Measurements from ENCODE around the gene PRCC.

PRCC gene

DNA sequence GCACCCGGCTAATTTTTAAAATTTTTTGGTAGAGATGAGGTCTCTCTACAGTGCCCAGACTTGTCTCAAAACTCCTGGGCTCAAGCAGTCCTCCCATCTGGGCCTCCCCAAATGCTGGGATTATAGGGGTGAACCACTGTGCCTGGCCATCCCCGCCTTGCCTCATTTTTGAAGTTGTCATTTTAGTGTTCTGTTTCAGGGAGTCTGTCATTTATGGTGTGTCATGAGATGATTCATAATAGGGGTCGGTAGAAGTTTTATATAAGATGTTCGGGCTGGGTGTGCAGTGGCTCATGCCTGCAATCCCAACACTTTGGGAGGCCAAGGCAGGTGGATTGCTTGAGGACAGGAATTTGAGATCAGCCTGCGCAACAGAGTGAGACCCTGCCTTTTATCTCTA, 8.5 kb downstream of the PRCC start:
- H3K27ac ChIP-seq = no peak overlapping the region
- TF ChIP-seq, protein P1, sequence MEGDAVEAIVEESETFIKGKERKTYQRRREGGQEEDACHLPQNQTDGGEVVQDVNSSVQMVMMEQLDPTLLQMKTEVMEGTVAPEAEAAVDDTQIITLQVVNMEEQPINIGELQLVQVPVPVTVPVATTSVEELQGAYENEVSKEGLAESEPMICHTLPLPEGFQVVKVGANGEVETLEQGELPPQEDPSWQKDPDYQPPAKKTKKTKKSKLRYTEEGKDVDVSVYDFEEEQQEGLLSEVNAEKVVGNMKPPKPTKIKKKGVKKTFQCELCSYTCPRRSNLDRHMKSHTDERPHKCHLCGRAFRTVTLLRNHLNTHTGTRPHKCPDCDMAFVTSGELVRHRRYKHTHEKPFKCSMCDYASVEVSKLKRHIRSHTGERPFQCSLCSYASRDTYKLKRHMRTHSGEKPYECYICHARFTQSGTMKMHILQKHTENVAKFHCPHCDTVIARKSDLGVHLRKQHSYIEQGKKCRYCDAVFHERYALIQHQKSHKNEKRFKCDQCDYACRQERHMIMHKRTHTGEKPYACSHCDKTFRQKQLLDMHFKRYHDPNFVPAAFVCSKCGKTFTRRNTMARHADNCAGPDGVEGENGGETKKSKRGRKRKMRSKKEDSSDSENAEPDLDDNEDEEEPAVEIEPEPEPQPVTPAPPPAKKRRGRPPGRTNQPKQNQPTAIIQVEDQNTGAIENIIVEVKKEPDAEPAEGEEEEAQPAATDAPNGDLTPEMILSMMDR (conservative IDR thresholded peaks at IDR 0.05) = no peak
- no peak for TF ChIP-seq ZFX (IDR thresholded peaks at IDR 0.05)

DNA sequence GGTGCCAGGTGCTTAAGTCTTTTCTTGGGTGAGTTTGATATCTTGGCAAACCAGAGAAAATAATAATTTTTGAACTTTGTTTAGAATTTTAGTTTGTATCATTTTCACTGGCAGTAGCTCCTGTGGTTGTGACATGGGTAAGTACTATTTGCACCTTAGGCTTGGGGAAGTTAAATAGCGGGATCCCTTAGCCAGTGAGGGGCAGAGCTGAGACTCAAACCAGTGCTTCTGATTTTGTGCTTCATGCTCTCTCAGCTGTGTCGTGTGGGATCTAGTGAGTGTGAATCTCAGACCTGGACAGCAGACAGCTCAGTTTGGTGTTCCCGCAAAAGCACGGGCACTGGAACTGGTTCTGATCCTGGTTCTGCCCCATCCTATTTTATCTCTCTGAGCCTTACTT, 9.6 kb downstream of the PRCC start:
- no peak for TF ChIP-seq ZFX (IDR thresholded peaks at IDR 0.05)
- TF ChIP-seq, protein P1 (conservative IDR thresholded peaks at IDR 0.05) = no peak
- no peak overlapping the region for H3K27ac ChIP-seq

DNA sequence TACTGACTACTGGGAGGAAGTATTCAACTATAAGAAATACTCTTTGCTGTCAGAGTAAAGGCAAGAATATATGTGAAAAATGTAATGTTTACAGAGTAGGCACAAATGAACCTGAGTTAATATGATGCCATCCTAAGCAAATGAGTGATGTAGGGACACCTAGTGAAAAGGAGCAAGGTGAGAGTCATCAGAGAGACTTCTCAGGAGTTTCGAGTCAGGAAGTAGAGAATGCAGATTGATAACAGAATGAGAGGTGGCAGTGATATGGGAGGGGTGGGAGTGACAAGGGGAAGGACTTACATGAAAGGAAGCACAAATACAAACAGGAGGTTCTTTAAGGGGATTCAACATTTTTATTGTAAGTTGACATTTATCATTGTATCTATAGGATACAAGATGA, 10.2 kb downstream of the PRCC start:
- no peak for TF ChIP-seq ZFX (IDR thresholded peaks at IDR 0.05)
- TF ChIP-seq, protein P1 (conservative IDR thresholded peaks at IDR 0.05) = no peak
- H3K27ac ChIP-seq = no peak overlapping the region

DNA sequence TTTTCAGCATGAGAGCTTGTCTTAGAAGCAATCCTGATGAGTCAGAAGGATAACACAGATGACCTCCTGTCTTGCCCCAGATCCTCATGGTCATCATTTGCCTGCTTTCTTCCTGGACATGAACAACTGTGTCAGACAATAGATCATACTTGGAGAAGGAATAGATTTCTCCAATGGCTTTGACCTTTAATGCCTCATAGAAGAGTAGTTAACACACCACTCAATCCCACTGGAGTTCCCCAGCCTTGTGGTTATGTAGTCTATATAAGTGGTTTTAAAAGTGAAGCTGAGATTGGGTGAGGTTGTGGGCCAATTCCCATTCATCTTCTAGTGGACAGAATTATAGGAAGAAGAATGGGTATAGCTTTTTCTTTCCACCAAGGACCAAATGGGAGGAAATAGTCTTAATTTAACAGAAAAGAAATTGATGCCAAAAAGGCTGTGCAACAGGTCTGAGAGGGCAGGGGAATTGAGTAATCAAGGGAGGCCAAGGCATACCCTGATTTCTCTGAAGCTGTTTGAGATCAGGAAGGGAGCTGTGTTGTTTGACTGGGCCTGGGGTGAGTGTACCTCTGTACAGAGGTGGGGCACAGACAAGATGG, 14.4 kb downstream of the PRCC start:
- H3K27ac ChIP-seq = no peak overlapping the region
- TF ChIP-seq ZFX (IDR thresholded peaks at IDR 0.05) = no peak
- TF ChIP-seq, protein P1 (conservative IDR thresholded peaks at IDR 0.05) = no peak

DNA sequence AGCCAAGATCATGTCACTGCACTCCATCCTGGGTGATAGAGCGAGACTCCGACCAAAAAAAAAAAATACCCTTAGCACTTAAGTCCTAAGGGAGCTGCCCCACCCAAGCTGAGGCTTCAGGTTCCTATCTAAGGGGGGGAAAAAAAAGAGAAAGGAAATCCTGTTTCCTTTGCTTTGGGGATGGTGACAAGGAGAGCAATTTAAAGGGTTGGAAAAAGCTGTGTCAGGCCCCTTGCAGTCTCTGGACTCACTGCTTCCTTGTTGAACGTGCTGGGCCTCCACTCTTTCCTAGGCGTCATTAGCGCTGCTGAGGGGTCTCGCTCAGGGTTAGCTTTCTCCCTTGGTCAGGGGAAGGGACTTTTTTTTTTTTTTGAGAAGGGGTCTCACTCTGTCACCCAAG, 18.1 kb downstream of the PRCC start:
- H3K27ac ChIP-seq = no peak overlapping the region
- TF ChIP-seq ZFX (IDR thresholded peaks at IDR 0.05) = no peak
- TF ChIP-seq, protein P1 (conservative IDR thresholded peaks at IDR 0.05) = no peak

DNA sequence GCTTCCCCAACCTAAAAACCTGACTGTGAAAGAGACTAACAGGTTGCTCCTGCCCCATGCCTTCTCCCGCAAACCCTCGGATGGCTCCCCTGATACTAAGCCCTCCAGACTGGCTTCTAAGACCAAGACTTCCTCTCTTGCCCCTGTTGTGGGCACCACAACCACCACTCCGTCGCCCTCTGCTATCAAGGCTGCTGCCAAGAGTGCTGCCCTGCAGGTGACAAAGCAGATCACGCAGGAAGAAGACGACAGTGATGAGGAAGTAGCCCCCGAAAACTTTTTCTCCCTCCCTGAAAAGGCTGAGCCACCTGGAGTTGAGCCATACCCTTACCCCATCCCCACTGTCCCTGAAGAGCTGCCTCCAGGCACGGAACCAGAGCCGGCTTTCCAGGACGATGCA, 19.3 kb downstream of the PRCC start:
- H3K27ac ChIP-seq = no peak overlapping the region
- TF ChIP-seq, protein P1 (conservative IDR thresholded peaks at IDR 0.05) = no peak
- no peak for TF ChIP-seq ZFX (IDR thresholded peaks at IDR 0.05)

DNA sequence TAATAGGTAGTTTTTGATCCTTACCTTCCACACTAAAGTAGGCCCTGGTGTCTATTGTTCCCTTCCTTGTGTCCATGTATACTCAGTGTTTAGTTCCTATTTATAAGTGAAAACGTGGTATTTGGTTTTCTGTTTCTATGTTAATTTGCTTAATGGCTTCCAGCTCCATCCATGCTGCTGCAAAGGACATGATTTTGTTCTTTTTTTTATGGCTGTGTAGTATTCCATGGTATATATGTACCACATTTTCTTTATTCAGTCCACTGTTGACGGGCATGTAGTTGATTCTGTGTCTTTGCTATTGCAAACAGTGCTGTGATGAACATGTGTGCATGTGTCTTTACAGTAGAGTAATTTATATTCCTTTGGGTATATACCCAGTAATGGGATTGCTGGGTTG, 20.8 kb downstream of the PRCC start:
- TF ChIP-seq, protein P1 (conservative IDR thresholded peaks at IDR 0.05) = no peak
- no peak for TF ChIP-seq ZFX (IDR thresholded peaks at IDR 0.05)
- no peak overlapping the region for H3K27ac ChIP-seq
